Neutrophil (primary cell): ENCODE results near the gene SH3BP5.
A peak's percentile ranks its signal among the peaks of the same experiment; 100 is the strongest.

ENCODE experiments used
- H3K27ac ChIP-seq: fragments of 200-600 bp; sonication (generic); 2 replicates; pipeline ENCODE4 v1.5.1; 2016; ENCODE audit warnings: mild to moderate bottlenecking, moderate library complexity
- H3K27me3 ChIP-seq: fragments of 200-600 bp; sonication (generic); 2 replicates; pipeline ENCODE4 v1.6.0; 2016; ENCODE audit warnings: mild to moderate bottlenecking
- H3K36me3 ChIP-seq: fragments of 200-600 bp; sonication (generic); 2 replicates; pipeline ENCODE4 v1.5.1; 2017
- H3K4me1 ChIP-seq, 2 experiments: fragments of 200-600 bp in 1 of 2; sonication (generic) in 1 of 2; 1 replicate in 1 of 2; 2 replicates in 1 of 2; pipeline versions ENCODE4 v1.5.1 to v1.6.1; 2013 to 2016; ENCODE audit warnings: low read depth in 1 of 2, low read length in 1 of 2, mild to moderate bottlenecking in 1 of 2, moderate library complexity in 1 of 2; ENCODE audit not compliant: control insufficient read depth in 1 of 2, insufficient read depth in 1 of 2
- H3K4me3 ChIP-seq, 2 experiments: fragments of 200-600 bp in 1 of 2; sonication (generic) in 1 of 2; 1 replicate in 1 of 2; 2 replicates in 1 of 2; pipeline ENCODE4 v1.5.1; 2013 to 2016; ENCODE audit warnings: low read depth in 1 of 2, low read length in 1 of 2, mild to moderate bottlenecking in 1 of 2, moderate library complexity in 1 of 2
- H3K9me3 ChIP-seq: fragments of 200-600 bp; sonication (generic); 2 replicates; pipeline ENCODE4 v1.5.1; 2016
- TF ChIP-seq, protein P1 (sequence below): fragments of 200-600 bp; sonication (generic); IDR thresholded peaks from 2 replicates; pipeline ENCODE4 v1.5.1; 2016; ENCODE audit warnings: antibody characterized with exemption

The SH3BP5 gene

GRCh38 chr3:15339001-15339400, 6.6 kb upstream of the SH3BP5 start:
- H3K27ac ChIP-seq, result no peak overlapping the region
- peaks cover 30 to 37% of the 10 kb centered on the region in 2 experiments for H3K4me1 ChIP-seq
- H3K36me3 ChIP-seq, result no peaks in the 10 kb centered on the region
- H3K27me3 ChIP-seq, result no peaks in the 10 kb centered on the region
- TF ChIP-seq, protein P1, sequence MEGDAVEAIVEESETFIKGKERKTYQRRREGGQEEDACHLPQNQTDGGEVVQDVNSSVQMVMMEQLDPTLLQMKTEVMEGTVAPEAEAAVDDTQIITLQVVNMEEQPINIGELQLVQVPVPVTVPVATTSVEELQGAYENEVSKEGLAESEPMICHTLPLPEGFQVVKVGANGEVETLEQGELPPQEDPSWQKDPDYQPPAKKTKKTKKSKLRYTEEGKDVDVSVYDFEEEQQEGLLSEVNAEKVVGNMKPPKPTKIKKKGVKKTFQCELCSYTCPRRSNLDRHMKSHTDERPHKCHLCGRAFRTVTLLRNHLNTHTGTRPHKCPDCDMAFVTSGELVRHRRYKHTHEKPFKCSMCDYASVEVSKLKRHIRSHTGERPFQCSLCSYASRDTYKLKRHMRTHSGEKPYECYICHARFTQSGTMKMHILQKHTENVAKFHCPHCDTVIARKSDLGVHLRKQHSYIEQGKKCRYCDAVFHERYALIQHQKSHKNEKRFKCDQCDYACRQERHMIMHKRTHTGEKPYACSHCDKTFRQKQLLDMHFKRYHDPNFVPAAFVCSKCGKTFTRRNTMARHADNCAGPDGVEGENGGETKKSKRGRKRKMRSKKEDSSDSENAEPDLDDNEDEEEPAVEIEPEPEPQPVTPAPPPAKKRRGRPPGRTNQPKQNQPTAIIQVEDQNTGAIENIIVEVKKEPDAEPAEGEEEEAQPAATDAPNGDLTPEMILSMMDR, result no peak
- no peak overlapping the region for H3K4me3 ChIP-seq
- no peaks in the 10 kb centered on the region for H3K9me3 ChIP-seq

DNA sequence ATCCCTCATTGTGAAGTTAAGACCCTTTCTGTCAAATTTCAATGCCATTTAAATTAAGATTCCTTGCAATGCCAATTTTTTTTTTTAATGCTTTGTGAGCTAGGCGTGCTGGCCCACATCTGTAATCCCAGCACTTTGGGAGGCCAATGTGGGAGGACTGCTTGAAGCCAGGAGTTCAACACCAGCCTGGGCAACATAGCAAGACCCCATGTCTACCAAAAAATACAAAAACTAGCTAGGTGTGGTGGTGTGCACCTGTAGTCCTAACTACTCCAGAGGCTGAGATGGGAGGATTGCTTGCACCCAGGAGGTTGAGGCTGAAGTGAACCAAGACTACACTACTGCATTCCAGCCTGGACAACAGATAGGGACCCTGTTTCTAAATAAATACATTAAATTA, 5.6 kb upstream of the SH3BP5 start:
- Histone ChIP-seq H3K4me1 (peaks cover 30 to 36% of the 10 kb centered on the region in 2 experiments), H3K36me3 (no peaks in the 10 kb centered on the region), H3K27ac (no peak overlapping the region), H3K9me3 (no peaks in the 10 kb centered on the region), H3K27me3 (no peaks in the 10 kb centered on the region), H3K4me3 (no peak overlapping the region)
- TF ChIP-seq, protein P1, result no peak

- no peaks in the 10 kb centered on the region for H3K36me3 ChIP-seq
- TF ChIP-seq, protein P1, result no peak
Measured at GRCh38 chr3:15336057-15336456, 3.7 kb upstream of the SH3BP5 start.

DNA sequence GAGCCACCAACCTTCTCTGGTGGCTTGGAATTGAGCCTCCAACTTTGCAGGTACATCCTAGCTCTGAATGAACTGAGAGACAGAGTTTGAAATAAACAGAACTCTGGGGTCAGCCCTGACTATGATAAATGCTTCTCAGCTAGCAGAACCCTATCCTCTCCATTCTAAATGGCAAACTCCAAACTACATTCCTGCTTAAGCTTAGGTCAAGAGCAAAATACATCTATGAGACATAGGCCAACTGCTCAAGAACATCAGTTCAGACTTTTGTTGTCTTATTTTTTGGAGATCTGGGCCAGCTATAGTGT, 1.5 kb upstream of the SH3BP5 start:
- Histone ChIP-seq H3K4me3 (no peak overlapping the region), H3K27me3 (no peaks in the 10 kb centered on the region), H3K4me1 (peaks cover 42 to 43% of the 10 kb centered on the region in 2 experiments), H3K36me3 (peaks cover 15% of the 10 kb centered on the region), H3K27ac (peak overlapping the region; percentile 6), H3K9me3 (no peaks in the 10 kb centered on the region)
- TF ChIP-seq, protein P1, result no peak

More at GRCh38 chr3:15336057-15336456, 3.7 kb upstream of the SH3BP5 start:
- H3K9me3 ChIP-seq, result no peaks in the 10 kb centered on the region
- peaks cover 25 to 30% of the 10 kb centered on the region in 2 experiments for H3K4me1 ChIP-seq
- no peaks in the 10 kb centered on the region for H3K27me3 ChIP-seq
- no peak overlapping the region for H3K4me3 ChIP-seq
- no peak overlapping the region for H3K27ac ChIP-seq

GRCh38 chr3:15333099-15333955, 941 bp upstream of the SH3BP5 start:
- Histone ChIP-seq H3K27ac (peak overlapping the region; percentile 93), H3K36me3 (peaks cover 21% of the 10 kb centered on the region), H3K4me3 (peak overlapping the region; percentile 88 to 99)

More at GRCh38 chr3:15333099-15333955, 941 bp upstream of the SH3BP5 start:
- Histone ChIP-seq H3K4me1 (peaks cover 43 to 45% of the 10 kb centered on the region in 2 experiments), H3K27me3 (no peaks in the 10 kb centered on the region), H3K9me3 (no peaks in the 10 kb centered on the region)
- TF ChIP-seq, protein P1, result no peak
